NB4 (cell line): ENCODE measurements around the gene MS4A8.

ENCODE experiments used
- POLR2A ChIP-seq: IDR thresholded peaks from 2 replicates; pipeline ENCODE4 v1.6.1; 2011; ENCODE audit warnings: mild to moderate bottlenecking; ENCODE audit not compliant: insufficient read length; ENCODE audit errors: extremely low read depth
- TF ChIP-seq, protein P1 (sequence below): IDR thresholded peaks from one replicate; pipeline ENCODE4 v1.5.1; 2012; ENCODE audit warnings: low read depth, low read length

- TF ChIP-seq, protein P1, sequence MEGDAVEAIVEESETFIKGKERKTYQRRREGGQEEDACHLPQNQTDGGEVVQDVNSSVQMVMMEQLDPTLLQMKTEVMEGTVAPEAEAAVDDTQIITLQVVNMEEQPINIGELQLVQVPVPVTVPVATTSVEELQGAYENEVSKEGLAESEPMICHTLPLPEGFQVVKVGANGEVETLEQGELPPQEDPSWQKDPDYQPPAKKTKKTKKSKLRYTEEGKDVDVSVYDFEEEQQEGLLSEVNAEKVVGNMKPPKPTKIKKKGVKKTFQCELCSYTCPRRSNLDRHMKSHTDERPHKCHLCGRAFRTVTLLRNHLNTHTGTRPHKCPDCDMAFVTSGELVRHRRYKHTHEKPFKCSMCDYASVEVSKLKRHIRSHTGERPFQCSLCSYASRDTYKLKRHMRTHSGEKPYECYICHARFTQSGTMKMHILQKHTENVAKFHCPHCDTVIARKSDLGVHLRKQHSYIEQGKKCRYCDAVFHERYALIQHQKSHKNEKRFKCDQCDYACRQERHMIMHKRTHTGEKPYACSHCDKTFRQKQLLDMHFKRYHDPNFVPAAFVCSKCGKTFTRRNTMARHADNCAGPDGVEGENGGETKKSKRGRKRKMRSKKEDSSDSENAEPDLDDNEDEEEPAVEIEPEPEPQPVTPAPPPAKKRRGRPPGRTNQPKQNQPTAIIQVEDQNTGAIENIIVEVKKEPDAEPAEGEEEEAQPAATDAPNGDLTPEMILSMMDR, result no peak
- TF ChIP-seq POLR2A, result no peak
These were observed 48.0 kb downstream of the MS4A8 start for GRCh38 chr11:60747359-60747873.
